Panc1 (cell line): ENCODE results near the gene STMN1. TPM values are rescaled to one million over a fixed set of nuclear protein-coding genes. Genes with fewer than 3 reads are reported as not detected.

Experiments
- ATAC-seq: fragments of 200-7000 bp; cut with Tn5 transposase; 2 replicates; pipeline ENCODE4 v1.9.1; 2020; ENCODE audit warnings: mild to moderate bottlenecking, moderate library complexity
- BruUV-seq: library from RNA; stranded (reverse); fragments of 400-500 nt; replicated peaks from 2 replicates; lab custom pipeline; 2021; lab: Mats Ljungman, UMichigan
- CTCF ChIA-PET: fragments of 300-600 bp; sonication (Branson Sonifier 250); formaldehyde crosslinking; loops from one replicate; lab custom pipeline; 2022; ENCODE audit warnings: antibody characterized with exemption; lab: Charles Lee
- POLR2A ChIA-PET: fragments of 300-600 bp; sonication (Branson Sonifier 250); formaldehyde crosslinking; loops from one replicate; lab custom pipeline; 2022; ENCODE audit warnings: antibody characterized with exemption; lab: Charles Lee
- DNase-seq: peaks from one replicate; pipeline ENCODE4 v3.0.0-alpha.2; 2010; ENCODE audit warnings: low read depth, low spot score
- H3K27ac ChIP-seq: 2 replicates; pipeline ENCODE4 v1.5.1; 2011; ENCODE audit warnings: mild to moderate bottlenecking, low read length, inconsistent platforms
- H3K27me3 ChIP-seq: fragments of 200-500 bp; sonication (Bioruptor generic); 2 replicates; pipeline ENCODE4 v1.6.0; 2014; ENCODE audit warnings: low read length, inconsistent platforms; ENCODE audit not compliant: control insufficient read depth, insufficient read depth
- H3K36me3 ChIP-seq: fragments of 200-500 bp; sonication (Bioruptor generic); 2 replicates; pipeline ENCODE4 v1.5.1; 2014; ENCODE audit warnings: inconsistent platforms, mild to moderate bottlenecking, low read length, moderate library complexity; ENCODE audit not compliant: control insufficient read depth, insufficient read depth
- H3K4me1 ChIP-seq: 2 replicates; pipeline ENCODE4 v1.5.1; 2011; ENCODE audit warnings: inconsistent platforms, mild to moderate bottlenecking, low read length, moderate library complexity; ENCODE audit not compliant: control insufficient read depth, insufficient read depth
- H3K4me3 ChIP-seq, 2 experiments: 2 replicates each; pipeline ENCODE4 v1.5.1; 2011 to 2012; ENCODE audit warnings: low read depth in 2 of 2, low read length in 2 of 2, mild to moderate bottlenecking in 2 of 2, inconsistent platforms in 1 of 2, moderate library complexity in 1 of 2
- H3K9me3 ChIP-seq: fragments of 200-500 bp; sonication (Bioruptor generic); 2 replicates; pipeline ENCODE4 v1.5.1; 2014; ENCODE audit warnings: low read depth, mild to moderate bottlenecking, inconsistent platforms, low read length, moderate library complexity; ENCODE audit not compliant: control insufficient read depth, insufficient read depth
- POLR2AphosphoS5 ChIP-seq: IDR thresholded peaks from 2 replicates; pipeline ENCODE4 v1.6.1; 2012; ENCODE audit warnings: mild to moderate bottlenecking, low read depth, low read length, moderate library complexity
- SIN3A ChIP-seq: IDR thresholded peaks from 2 replicates; pipeline ENCODE4 v1.6.1; 2012; ENCODE audit warnings: low read depth, mild to moderate bottlenecking, low read length, moderate library complexity, borderline replicate concordance; ENCODE audit not compliant: insufficient read depth
- TCF7L2 ChIP-seq: IDR thresholded peaks from 2 replicates; pipeline ENCODE4 v1.6.1; 2011; ENCODE audit warnings: mild to moderate bottlenecking, low read depth, low read length, inconsistent platforms
- in situ Hi-C: cut with HindIII; loops from 2 replicates; pipeline ENCODE4 v1.10.0; 2016; ENCODE audit warnings: low sequenced_read_pairs, low pct_unique_long_range_greater_than_20kb
- intact Hi-C: fragments of 100-400 bp; cut with micrococcal nuclease; formaldehyde crosslinking; loops from one replicate; pipeline ENCODE4 v1.10.0; 2022; ENCODE audit not compliant: unreplicated experiment
- total RNA-seq: library from RNA; stranded (reverse); gene quantifications from one replicate; pipeline ENCODE4 v1.2.1, GENCODE V29; 2021; ENCODE audit not compliant: unreplicated experiment
- TF ChIP-seq, protein P1 (sequence below): fragments of 450-650 bp; IDR thresholded peaks from 2 replicates; pipeline ENCODE4 v1.5.1; 2017; ENCODE audit warnings: mild to moderate bottlenecking
- TF ChIP-seq, protein P2 (sequence below), 2 experiments: IDR thresholded peaks; 2 replicates each; pipeline ENCODE4 v1.6.1; 2011 to 2012; ENCODE audit warnings: low read depth in 2 of 2, control low read depth in 1 of 2, low read length in 1 of 2, mild to moderate bottlenecking in 1 of 2, moderate library complexity in 1 of 2; ENCODE audit not compliant: insufficient read depth in 1 of 2

STMN1 gene
- total RNA-seq, 1 experiment from 2014 or later, result 316 TPM

- in situ Hi-C loops (loop anchor here (5.0 kb wide), 1 partner anchor 98 kb away; the partner anchor contains the start of gene PAFAH2), intact Hi-C loops (no loop called here)
- ATAC-seq (no peak), DNase-seq (no peak)
- Histone ChIP-seq H3K27me3 (no peaks in the 10 kb centered on the region), H3K36me3 (peaks cover 49% of the 10 kb centered on the region), H3K4me1 (peaks cover 33% of the 10 kb centered on the region), H3K9me3 (no peaks in the 10 kb centered on the region), H3K4me3 (no peak overlapping the region), H3K27ac (no peak overlapping the region)
- no TSS peak for BruUV-seq
- POLR2A ChIA-PET, result no interaction called here
- TF ChIP-seq, protein P1, sequence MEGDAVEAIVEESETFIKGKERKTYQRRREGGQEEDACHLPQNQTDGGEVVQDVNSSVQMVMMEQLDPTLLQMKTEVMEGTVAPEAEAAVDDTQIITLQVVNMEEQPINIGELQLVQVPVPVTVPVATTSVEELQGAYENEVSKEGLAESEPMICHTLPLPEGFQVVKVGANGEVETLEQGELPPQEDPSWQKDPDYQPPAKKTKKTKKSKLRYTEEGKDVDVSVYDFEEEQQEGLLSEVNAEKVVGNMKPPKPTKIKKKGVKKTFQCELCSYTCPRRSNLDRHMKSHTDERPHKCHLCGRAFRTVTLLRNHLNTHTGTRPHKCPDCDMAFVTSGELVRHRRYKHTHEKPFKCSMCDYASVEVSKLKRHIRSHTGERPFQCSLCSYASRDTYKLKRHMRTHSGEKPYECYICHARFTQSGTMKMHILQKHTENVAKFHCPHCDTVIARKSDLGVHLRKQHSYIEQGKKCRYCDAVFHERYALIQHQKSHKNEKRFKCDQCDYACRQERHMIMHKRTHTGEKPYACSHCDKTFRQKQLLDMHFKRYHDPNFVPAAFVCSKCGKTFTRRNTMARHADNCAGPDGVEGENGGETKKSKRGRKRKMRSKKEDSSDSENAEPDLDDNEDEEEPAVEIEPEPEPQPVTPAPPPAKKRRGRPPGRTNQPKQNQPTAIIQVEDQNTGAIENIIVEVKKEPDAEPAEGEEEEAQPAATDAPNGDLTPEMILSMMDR, result no peak
- TF ChIP-seq SIN3A, result no peak
- no peak for TF ChIP-seq TCF7L2
- no peak for TF ChIP-seq POLR2AphosphoS5
- TF ChIP-seq, protein P2, sequence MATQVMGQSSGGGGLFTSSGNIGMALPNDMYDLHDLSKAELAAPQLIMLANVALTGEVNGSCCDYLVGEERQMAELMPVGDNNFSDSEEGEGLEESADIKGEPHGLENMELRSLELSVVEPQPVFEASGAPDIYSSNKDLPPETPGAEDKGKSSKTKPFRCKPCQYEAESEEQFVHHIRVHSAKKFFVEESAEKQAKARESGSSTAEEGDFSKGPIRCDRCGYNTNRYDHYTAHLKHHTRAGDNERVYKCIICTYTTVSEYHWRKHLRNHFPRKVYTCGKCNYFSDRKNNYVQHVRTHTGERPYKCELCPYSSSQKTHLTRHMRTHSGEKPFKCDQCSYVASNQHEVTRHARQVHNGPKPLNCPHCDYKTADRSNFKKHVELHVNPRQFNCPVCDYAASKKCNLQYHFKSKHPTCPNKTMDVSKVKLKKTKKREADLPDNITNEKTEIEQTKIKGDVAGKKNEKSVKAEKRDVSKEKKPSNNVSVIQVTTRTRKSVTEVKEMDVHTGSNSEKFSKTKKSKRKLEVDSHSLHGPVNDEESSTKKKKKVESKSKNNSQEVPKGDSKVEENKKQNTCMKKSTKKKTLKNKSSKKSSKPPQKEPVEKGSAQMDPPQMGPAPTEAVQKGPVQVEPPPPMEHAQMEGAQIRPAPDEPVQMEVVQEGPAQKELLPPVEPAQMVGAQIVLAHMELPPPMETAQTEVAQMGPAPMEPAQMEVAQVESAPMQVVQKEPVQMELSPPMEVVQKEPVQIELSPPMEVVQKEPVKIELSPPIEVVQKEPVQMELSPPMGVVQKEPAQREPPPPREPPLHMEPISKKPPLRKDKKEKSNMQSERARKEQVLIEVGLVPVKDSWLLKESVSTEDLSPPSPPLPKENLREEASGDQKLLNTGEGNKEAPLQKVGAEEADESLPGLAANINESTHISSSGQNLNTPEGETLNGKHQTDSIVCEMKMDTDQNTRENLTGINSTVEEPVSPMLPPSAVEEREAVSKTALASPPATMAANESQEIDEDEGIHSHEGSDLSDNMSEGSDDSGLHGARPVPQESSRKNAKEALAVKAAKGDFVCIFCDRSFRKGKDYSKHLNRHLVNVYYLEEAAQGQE (IDR thresholded peaks at IDR 0.05; ENCODE audit: insufficient read depth in 1 of 2, low read depth in 2 of 2, low read length in 1 of 2), result no peak
- CTCF ChIA-PET, result no interaction called here
These were observed 6.4 kb downstream of the STMN1 start for GRCh38 chr1:25899792-25900191.

DNA sequence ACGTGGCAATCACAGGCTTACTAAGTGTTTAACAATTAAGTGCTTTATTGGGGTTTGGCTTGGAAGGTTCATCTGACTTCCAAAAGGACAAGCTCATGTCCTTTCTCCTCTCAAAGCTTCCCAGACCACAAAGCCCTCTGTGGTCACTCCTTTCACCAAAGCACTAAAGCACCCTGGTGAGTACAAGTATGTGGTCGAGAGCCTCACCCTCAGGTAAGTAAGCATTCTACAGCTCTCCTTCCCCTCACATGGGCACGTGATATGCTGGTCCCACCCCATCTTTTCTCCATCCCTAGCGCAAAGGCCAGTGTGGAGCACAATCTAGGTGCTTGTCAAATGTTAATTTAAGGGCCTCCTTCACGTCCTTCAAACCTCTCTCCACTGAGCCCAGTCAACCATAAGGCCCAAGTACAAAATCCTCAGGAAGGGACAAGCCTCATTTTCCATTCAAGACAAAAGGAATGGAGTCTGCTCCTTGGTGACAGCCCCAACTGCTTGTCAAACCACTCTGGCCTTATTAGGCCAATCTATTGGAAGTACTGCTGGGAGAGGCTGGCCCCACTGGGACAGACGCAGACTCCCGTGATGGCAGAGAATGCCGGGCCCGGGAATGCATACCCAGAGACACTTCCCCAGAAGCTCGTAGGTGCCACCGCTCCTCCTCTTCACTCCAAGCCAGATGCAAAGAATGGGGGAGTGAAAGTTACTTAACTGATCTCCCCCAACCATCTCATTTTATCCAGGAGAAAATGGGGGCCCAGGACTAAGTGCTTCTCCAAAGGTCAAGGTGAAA lies 7.8 kb downstream of the STMN1 start:
- CTCF ChIA-PET, result interaction anchor here (0.6 to 4.2 kb wide), 2 partner anchors 99 to 338 kb away, joined by 3 to 56 read pairs; partner anchors contain the start of gene PAFAH2
- H3K9me3 ChIP-seq, result no peaks in the 10 kb centered on the region
- H3K27me3 ChIP-seq, result no peaks in the 10 kb centered on the region
- POLR2A ChIA-PET, result no interaction called here
- in situ Hi-C loops, result loop anchor here (5.0 kb wide), 1 partner anchor 99 kb away; the partner anchor contains the start of gene PAFAH2
- peaks cover 41% of the 10 kb centered on the region for H3K36me3 ChIP-seq
- no peak overlapping the region for H3K4me3 ChIP-seq
- peaks cover 28% of the 10 kb centered on the region for H3K4me1 ChIP-seq
- ATAC-seq, result no peak
- TF ChIP-seq TCF7L2 (no peak), POLR2AphosphoS5 (no peak), SIN3A (no peak)
- TF ChIP-seq, protein P2 (IDR thresholded peaks at IDR 0.05; ENCODE audit: insufficient read depth in 1 of 2, low read depth in 2 of 2, low read length in 1 of 2), result no peak
- TF ChIP-seq, protein P1, result no peak
- H3K27ac ChIP-seq, result peak overlapping the region; percentile 23; the same call in 1 of the 2 replicates
- intact Hi-C loops, result no loop called here
- no peak for DNase-seq
- BruUV-seq, result no TSS peak
